ENCODE data around the gene ST8SIA6.
"Not testable (repeated sequence)": the region's sequence is repeated elsewhere in the genome, so short reads cannot be mapped to it uniquely, and the experiment has no call there.

ST8SIA6 gene

DNA sequence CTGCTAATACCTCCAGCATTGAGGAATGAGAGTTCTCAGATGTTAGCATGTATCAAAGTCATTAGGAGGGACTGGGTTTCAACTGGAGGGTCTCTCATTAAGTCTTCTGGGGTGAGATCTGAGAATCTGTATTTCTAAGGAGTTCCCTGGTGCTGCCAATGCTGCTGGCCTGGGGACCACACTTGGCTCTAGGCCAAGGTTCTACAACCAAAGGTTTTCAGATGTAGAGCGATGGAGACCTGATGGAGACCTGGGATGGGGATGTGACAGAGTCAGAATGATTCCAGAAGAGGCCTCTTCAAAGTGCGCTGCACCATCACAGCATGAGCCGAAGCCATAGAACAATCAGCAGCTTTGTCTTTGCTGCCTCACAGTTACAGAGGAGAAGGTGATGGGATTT, 27.2 kb downstream of the ST8SIA6 start:
- no peak for DNase-seq (ENCODE audit: low read depth in 2 of 2)

- no peak for DNase-seq (ENCODE audit: low read depth in 2 of 2)
These were observed 28.1 kb downstream of the ST8SIA6 start for GRCh38 chr10:17426263-17426750.

DNA sequence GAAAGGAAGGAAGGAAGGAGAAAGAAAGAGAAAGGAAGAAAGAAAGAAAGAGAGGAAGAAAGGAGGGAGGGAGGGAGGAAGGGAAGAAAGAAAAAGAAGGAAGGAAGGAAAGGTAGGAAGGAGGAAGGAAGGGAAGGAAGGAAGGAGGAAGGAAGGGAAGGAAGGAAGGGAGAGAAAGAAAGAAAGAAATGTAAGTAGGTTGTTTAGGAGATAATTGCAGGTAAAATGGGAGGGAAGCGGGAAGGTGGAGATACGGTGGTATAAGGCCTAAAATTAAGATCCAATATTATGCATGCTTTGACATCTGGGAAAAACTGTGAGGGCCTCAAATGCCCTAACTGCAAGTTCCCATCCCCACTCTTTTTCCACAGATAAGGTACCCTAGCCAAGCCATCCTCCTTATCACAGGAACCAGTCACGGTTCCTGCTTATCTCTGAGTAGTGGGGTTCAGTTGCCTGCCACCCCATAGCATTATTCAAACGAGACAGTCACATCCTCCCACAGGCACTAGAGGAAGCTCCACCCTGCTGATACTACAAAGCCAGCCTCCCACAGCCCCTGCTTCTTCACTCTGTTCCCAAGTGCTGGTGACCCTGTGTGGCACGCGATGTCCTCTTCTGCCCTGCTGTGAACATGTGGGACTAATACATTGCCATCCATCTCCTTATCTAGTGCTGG, 28.7 kb downstream of the ST8SIA6 start:
- no peak for DNase-seq (ENCODE audit: low read depth in 2 of 2)

DNA sequence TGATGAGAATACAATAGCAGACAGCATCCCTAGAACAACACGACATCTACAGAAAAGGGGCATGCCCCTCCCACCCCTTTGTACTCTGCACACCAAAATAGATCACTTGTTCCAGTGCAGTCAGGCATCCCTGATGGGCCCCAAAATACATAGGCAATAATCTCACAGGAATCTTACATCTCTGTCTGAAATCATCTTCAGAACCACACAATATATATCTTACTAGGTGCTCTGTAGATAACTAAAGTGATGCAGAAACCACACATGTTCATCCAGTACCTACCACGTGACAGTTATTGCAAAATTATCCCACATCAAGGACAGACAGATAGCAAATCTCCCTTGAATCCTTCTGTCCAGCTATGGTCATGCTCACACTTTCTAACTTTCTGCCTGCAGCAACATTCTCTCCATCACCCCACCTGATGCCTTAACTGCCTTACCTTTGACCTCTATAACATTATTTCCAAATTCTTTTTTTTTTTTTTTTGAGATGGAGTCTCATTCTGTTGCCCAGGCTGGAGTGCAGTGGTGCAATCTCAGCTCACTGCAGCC, 30.7 kb downstream of the ST8SIA6 start:
- no peak for DNase-seq (ENCODE audit: low read depth in 2 of 2)

GRCh38 chr10:17422931-17423330, 31.5 kb downstream of the ST8SIA6 start:
- DNase-seq (ENCODE audit: low read depth in 2 of 2), result no peak

DNA sequence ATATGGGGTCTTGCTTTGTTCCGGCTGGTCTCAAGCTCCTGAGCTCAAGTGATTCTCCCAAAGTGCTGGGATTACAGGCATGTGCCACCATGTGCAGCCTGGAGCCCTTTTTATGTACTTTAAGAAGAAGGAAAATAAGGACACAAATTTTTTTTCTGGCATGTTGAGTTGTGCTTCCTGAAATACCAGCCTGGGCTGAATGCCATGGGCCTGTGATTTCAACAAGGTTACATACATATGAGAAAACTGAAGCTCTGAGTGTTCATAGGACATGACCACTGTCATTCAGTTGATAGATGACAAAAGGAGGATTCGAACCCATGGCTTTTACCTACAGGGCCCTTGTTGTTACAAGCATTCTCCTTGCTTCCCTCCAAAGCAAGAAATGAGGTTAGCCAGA, 36.1 kb downstream of the ST8SIA6 start:
- DNase-seq (ENCODE audit: low read depth in 2 of 2), result no peak

DNA sequence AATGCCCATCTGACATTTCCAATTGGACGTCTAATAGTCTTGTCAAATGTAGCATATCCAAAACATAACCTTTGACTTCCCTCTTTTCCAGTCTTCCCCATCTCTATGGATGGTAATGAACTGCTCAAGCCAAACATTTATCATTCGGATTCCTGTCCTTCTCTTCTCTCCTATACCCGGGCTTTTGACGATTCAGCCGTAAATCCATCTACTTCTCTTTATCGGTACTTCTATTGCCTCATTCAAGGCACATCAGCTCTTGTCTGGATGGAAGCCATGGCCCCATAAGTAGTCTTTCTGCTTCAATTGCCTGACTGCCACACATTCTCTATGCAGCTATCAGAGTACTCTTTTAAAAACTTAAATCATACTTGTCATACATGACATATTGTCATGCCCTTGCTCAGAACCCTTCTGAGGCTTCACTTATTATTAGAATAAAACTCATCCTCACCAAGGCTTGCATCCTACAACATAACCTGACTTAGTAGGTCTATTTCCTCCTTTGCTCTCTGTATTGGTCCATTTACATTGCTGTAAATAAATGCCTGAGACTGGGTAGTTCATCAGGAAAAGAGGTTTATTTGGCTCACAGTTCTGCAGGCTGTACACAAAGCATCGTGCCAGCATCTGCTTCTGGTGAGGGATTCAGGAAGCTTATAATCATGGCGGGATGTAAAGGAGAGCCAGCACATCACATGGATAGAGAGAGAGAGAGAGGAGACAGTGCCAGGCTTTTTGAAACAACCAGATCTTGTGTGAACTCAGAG, 37.8 kb downstream of the ST8SIA6 start:
- DNase-seq (ENCODE audit: low read depth in 2 of 2), result no peak

DNA sequence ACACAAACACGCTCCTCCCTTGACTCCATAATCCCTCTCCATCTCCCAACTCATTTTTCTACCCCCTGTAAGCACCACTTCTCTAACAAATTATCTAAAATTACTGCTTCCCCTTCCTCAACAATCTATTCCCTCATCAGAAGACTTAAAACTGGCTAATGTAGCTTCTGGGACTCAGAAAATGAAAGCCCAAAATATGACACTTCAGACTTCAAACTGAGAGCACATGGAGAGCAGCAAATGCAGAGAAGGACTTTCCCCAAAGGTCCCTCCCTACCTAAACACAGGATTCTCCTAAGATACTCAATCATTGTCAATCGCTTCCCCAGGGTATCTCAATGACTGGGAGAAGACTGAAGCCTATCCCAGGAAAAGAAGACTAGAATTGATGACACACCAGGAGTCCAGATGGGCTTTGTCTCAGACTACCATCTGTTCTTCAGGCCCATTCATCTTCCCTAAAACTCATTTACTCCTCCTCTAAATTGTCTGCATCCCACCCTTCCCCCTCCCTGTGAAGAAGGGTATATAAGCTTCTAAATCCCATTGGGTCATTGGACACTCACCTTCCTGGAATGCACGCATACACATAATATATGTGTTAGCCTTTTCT, 39.2 kb downstream of the ST8SIA6 start:
- DNase-seq (ENCODE audit: low read depth in 2 of 2), result no peak

GRCh38 chr10:17414484-17414883, 39.9 kb downstream of the ST8SIA6 start:
- no peak for DNase-seq (ENCODE audit: low read depth in 2 of 2)

DNA sequence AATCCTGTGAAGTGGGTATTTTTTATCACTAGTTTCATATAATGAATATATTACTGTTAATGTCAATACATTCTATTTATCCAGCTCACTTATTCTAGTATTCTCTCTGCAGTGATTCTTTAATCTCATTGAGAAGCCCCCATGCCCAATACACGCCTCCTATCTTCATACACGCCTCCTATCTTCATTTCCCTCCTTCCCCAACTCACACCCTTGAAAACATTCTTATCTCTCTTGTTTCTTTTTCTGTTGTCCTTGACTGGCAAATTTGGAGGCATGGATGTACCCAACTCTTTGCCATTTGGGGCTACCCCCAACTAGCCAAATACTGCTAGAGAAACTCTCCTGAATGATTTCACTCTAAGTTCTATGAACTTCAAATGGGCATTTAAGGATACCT, 40.5 kb downstream of the ST8SIA6 start:
- DNase-seq (ENCODE audit: low read depth in 2 of 2), result no peak

GRCh38 chr10:17412323-17412722, 42.1 kb downstream of the ST8SIA6 start:
- DNase-seq (ENCODE audit: low read depth in 2 of 2), result no peak

DNA sequence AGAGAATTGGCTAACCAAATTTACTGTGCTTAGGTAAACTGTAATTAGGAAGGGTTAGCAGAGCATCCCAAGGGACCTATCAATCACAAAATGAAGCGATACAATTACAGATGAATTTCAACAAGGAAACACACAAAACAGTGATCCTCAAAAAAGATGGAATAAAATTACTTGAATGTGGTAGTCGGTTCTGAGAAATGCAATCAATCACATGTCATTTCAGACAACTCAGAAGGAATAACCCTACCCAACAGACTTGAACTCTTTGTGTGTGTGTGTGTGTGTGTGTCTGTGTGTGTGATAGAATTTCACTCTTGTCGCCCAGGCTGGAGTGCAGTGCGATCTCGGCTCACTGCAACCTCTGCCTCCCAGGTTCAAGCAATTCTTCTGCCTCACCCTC, 43.5 kb downstream of the ST8SIA6 start:
- DNase-seq (ENCODE audit: low read depth in 2 of 2), result no peak

DNA sequence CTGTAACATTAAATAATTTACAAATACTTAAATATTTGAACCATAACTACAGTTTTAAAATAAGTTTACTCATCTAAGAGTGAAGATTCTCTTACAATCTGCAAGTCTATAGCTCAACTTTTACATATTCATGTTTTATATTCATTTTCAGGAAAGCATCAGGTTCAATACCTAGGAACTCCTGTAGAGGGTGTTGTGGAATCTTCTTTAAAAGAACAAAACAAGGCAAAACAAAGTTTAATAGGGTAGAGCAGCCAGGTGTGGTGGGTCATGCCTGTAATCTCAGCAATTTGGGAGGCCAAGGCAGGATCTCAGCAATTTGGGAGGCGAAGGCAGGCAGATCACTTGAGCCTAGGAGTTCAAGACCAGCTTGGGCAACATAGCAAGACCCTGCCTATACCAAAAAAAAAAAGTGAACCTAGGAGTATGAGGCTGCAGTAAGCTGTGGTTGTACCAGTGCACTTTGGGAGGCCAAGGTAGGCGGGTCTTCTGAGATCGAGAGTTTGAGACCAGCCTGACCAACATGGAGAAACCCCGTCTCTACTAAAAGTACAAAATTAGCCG, 45.1 kb downstream of the ST8SIA6 start:
- DNase-seq (ENCODE audit: low read depth in 2 of 2), result no peak

DNA sequence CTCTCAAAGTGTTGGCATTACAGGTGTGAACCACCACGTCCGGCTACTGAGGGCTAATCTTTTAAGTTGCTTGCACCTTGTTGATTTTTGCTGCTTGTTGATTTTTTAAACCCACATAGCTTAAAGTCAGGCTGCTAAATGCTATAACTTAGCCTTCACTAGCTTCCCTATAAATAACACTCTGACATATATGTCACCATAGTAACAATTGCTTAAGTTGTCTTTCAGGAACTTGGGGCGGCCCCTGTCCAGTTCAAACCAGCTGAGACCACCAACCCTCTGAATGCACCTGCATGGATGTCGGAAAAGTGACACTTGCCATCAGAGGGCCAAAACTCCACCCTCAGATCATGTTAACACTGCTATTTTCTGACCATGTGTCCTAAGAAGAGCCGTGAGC, 47.3 kb downstream of the ST8SIA6 start:
- DNase-seq (ENCODE audit: low read depth in 2 of 2), result no peak

GRCh38 chr10:17406036-17406834, 48.2 kb downstream of the ST8SIA6 start:
- DNase-seq (ENCODE audit: low read depth in 2 of 2), result no peak

GRCh38 chr10:17403161-17403560, 51.2 kb downstream of the ST8SIA6 start:
- DNase-seq (ENCODE audit: low read depth in 2 of 2), result no peak

GRCh38 chr10:17402040-17402439, 52.4 kb downstream of the ST8SIA6 start:
- not testable (repeated sequence) for DNase-seq (ENCODE audit: low read depth in 2 of 2)

DNA sequence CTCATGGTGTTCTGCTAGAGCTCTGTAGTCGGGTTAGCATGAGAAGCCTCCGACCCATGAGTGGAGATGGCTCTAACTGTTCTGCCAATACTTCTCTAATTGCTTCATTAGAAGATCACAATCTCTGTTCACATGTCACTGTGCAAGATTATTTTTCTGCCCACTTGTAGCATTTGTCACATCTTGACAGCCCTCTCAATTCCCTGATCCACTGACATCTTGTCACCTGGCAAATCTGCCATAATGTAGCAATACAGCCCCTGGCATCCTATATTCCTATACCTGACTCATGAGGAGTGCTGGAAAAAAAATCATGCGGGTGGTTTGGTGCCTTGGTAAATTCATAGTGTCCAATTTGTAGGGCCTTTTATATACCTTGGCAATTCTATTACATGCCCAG, 58.4 kb downstream of the ST8SIA6 start:
- DNase-seq (ENCODE audit: low read depth in 2 of 2), result no peak

GRCh38 chr10:17394854-17395253, 59.5 kb downstream of the ST8SIA6 start:
- no peak for DNase-seq (ENCODE audit: low read depth in 2 of 2)

DNA sequence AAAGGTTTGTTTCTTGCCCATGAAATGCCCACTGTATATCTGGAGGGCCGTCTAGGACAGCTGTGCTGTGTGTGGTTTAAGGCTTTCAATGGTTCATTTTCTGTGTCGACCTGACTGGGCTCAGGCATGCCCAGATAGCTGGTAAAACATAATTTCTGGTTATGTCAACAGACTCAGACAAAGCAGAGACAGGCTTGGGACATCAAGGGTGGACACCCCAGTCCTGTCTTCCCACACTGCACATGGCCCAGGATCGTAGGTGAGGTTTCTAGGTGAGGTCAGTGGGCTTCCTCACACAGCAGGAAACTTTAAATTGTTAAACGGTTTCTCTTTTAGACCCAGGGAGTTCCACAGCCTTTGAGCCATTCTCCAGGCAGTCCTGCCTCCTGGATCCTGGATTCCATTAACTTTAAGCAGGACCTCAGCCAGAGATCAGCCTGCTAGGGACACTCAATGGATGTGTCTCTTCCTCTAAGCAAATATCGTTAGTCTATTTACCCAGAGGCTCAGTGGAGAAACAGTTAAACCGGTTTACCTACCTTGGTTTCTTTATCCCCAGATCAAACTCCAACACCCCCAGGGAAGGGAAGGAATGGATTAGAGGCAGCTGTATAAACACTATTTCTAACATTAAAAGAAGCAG, 66.4 kb downstream of the ST8SIA6 start:
- no peak for DNase-seq (ENCODE audit: low read depth in 2 of 2)

DNA sequence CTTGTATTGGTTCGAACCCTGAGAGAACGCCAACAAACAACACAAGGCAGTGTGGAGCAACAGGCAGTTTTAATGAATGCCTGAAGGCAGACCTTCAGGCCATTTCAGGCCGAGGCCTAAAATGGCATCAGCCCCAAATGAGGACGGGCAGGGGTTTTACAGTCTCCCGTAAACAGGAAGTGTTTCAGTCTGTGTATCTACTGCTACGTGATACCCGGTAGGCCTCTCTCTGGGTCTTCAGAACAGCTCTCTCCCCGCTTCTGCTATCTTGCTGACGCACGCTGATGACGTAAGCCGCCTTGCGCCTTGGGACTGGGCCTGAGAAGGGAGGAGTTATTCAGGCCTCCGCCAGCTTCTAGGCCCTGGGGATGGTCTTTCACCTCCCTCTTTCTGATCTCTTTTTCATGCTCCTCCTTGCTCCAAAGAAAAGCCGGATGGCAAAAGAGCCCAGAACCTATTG, 67.7 kb downstream of the ST8SIA6 start:
- DNase-seq (ENCODE audit: low read depth in 2 of 2), result no peak

Data from fibroblast of skin of left biceps (primary cell).